HepG2 (cell line): ENCODE data around the gene VKORC1. TPM values are rescaled to one million over a fixed set of nuclear protein-coding genes. Genes with fewer than 3 reads are reported as not detected.

ENCODE experiments used
- ARNT2 ChIP-seq: sonication (generic); formaldehyde crosslinking; IDR thresholded peaks from 2 replicates; pipeline ENCODE4 v1.8.0; 2022; ENCODE audit warnings: mild to moderate bottlenecking, low read depth, missing genetic modification reagents, moderate library complexity
- CENPT ChIP-seq: sonication (generic); formaldehyde crosslinking; IDR thresholded peaks from 2 replicates; pipeline ENCODE4 v1.8.0; 2022; ENCODE audit warnings: low read depth, mild to moderate bottlenecking, moderate library complexity, missing genetic modification reagents
- ELF4 ChIP-seq: sonication (generic); formaldehyde crosslinking; IDR thresholded peaks from 2 replicates; pipeline ENCODE4 v1.5.0; 2020; ENCODE audit warnings: missing genetic modification reagents, mild to moderate bottlenecking, moderate library complexity, borderline replicate concordance
- GATAD2A ChIP-seq: IDR thresholded peaks from 2 replicates; pipeline ENCODE4 v1.6.1; 2016
- HNRNPL ChIP-seq: fragments of 200-400 bp; formaldehyde crosslinking; IDR thresholded peaks from 2 replicates; pipeline ENCODE4 v1.6.1; 2017; ENCODE audit warnings: mild to moderate bottlenecking, low read depth, low read length
- KLF6 ChIP-seq: IDR thresholded peaks from 2 replicates; pipeline ENCODE4 v1.8.0; 2016; ENCODE audit warnings: missing biosample characterization, missing genetic modification reagents
- NAIF1 ChIP-seq: sonication (generic); formaldehyde crosslinking; IDR thresholded peaks from 2 replicates; pipeline ENCODE4 v1.5.0; 2020; ENCODE audit warnings: mild to moderate bottlenecking, missing genetic modification reagents, borderline replicate concordance
- PRPF4 ChIP-seq: fragments of 200-400 bp; formaldehyde crosslinking; IDR thresholded peaks from 2 replicates; pipeline ENCODE4 v1.6.1; 2016; ENCODE audit warnings: low read length, low read depth; ENCODE audit not compliant: poor library complexity, severe bottlenecking
- RFXANK ChIP-seq: IDR thresholded peaks from 2 replicates; pipeline ENCODE4 v1.6.1; 2016
- RNF219 ChIP-seq: sonication (generic); formaldehyde crosslinking; IDR thresholded peaks from 2 replicates; pipeline ENCODE4 v1.5.0; 2020; ENCODE audit warnings: mild to moderate bottlenecking, missing genetic modification reagents
- SETDB1 ChIP-seq: sonication (generic); formaldehyde crosslinking; IDR thresholded peaks from 2 replicates; pipeline ENCODE4 v1.5.1; 2020; ENCODE audit warnings: missing genetic modification reagents, mild to moderate bottlenecking, borderline replicate concordance
- STAT5B ChIP-seq: sonication (generic); formaldehyde crosslinking; IDR thresholded peaks from 2 replicates; pipeline ENCODE4 v1.4.0; 2020; ENCODE audit warnings: missing genetic modification reagents
- THAP8 ChIP-seq: sonication (generic); formaldehyde crosslinking; IDR thresholded peaks from 2 replicates; pipeline ENCODE4 v1.5.1; 2020; ENCODE audit warnings: missing genetic modification reagents, mild to moderate bottlenecking, borderline replicate concordance
- TSC22D2 ChIP-seq: sonication (generic); formaldehyde crosslinking; IDR thresholded peaks from 2 replicates; pipeline ENCODE4 v1.5.1; 2020; ENCODE audit warnings: missing genetic modification reagents, mild to moderate bottlenecking, borderline replicate concordance
- ZMYM4 ChIP-seq: sonication (generic); formaldehyde crosslinking; IDR thresholded peaks from 2 replicates; pipeline ENCODE4 v1.8.1; 2023; ENCODE audit warnings: mild to moderate bottlenecking, missing genetic modification reagents
- ZNF543 ChIP-seq: sonication (generic); formaldehyde crosslinking; IDR thresholded peaks from 2 replicates; pipeline ENCODE4 v1.4.0; 2020; ENCODE audit warnings: mild to moderate bottlenecking, missing genetic modification reagents
- ZNF550 ChIP-seq: sonication (generic); formaldehyde crosslinking; IDR thresholded peaks from 2 replicates; pipeline ENCODE4 v1.4.0; 2020; ENCODE audit warnings: mild to moderate bottlenecking, missing genetic modification reagents, borderline replicate concordance
- ZNF572 ChIP-seq: sonication (generic); formaldehyde crosslinking; IDR thresholded peaks from 2 replicates; pipeline ENCODE4 v1.5.1; 2020; ENCODE audit warnings: mild to moderate bottlenecking, missing genetic modification reagents
- ZNF720 ChIP-seq: sonication (generic); formaldehyde crosslinking; IDR thresholded peaks from 2 replicates; pipeline ENCODE4 v1.4.0; 2020; ENCODE audit warnings: missing genetic modification reagents
- ZNF761 ChIP-seq: sonication (generic); formaldehyde crosslinking; conservative IDR thresholded peaks from 2 replicates; pipeline ENCODE4 v1.4.0; 2020; ENCODE audit warnings: mild to moderate bottlenecking, missing genetic modification reagents
- ZSCAN5A ChIP-seq: sonication (generic); formaldehyde crosslinking; IDR thresholded peaks from 2 replicates; pipeline ENCODE4 v1.8.0; 2022; ENCODE audit warnings: mild to moderate bottlenecking, missing genetic modification reagents, borderline replicate concordance
- ZSCAN9 ChIP-seq: IDR thresholded peaks from 2 replicates; pipeline ENCODE4 v1.6.1; 2016; ENCODE audit warnings: borderline replicate concordance
- polyA plus RNA-seq, 8 experiments: library from polyadenylated mRNA; depleted of rRNA in 3 of 8; stranded (reverse) in 7 of 8; unstranded in 1 of 8; fragments of >200 nt; fragmentation: Illumina TruSeq in 4 of 8; extraction: Trizol in 4 of 8; gene quantifications; 2 replicates each; pipeline versions ENCODE4 v1.2.1 to v1.2.3, GENCODE V29; 2011 to 2016; ENCODE audit warnings: low read depth in 4 of 8, missing spikeins in 1 of 8, mixed read lengths in 1 of 8; ENCODE audit not compliant: insufficient read depth in 1 of 8
- total RNA-seq, 5 experiments: library from RNA; depleted of rRNA; stranded (reverse); fragments of >200 nt; fragmentation: Illumina TruSeq; extraction: Trizol; gene quantifications; 2 replicates each; pipeline ENCODE4 v1.2.3, GENCODE V29; 2016; ENCODE audit warnings: low read depth in 1 of 5
- TF ChIP-seq, protein P1 (sequence below): sonication (generic); formaldehyde crosslinking; IDR thresholded peaks from 2 replicates; pipeline ENCODE4 v1.4.0; 2020; ENCODE audit warnings: mild to moderate bottlenecking, low read depth, missing genetic modification reagents
- TF ChIP-seq, protein P2 (sequence below): IDR thresholded peaks from 2 replicates; pipeline ENCODE4 v1.6.1; 2016; ENCODE audit warnings: missing genetic modification reagents, missing compliant biosample characterization

The VKORC1 gene
- total and polyA plus RNA-seq, 2 of the 13 experiments (the other 11 are each of a cell fraction or from before 2014, with no cell fraction given) = 141 to 615 TPM

- TF ChIP-seq TSC22D2 (CRISPR knock-in tag) = peak; percentile 90; the same call in 1 of the 2 replicates
- TF ChIP-seq, protein P1, sequence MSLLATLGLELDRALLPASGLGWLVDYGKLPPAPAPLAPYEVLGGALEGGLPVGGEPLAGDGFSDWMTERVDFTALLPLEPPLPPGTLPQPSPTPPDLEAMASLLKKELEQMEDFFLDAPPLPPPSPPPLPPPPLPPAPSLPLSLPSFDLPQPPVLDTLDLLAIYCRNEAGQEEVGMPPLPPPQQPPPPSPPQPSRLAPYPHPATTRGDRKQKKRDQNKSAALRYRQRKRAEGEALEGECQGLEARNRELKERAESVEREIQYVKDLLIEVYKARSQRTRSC (CRISPR knock-in tag) = no peak
- peak; percentile 92; the same call in 1 of the 2 replicates for TF ChIP-seq KLF6 (CRISPR knock-in tag)
- TF ChIP-seq SETDB1 (CRISPR knock-in tag) = no peak
- TF ChIP-seq ZNF720 (CRISPR knock-in tag) = no peak
- no peak; the same call in none of the 2 replicates for TF ChIP-seq ARNT2 (CRISPR knock-in tag)
- TF ChIP-seq NAIF1 (CRISPR knock-in tag) = no peak
- TF ChIP-seq THAP8 (CRISPR knock-in tag) = no peak; the same call in none of the 2 replicates
- peak; percentile 50; the same call in 1 of the 2 replicates for TF ChIP-seq ZSCAN5A (CRISPR knock-in tag)
- TF ChIP-seq, protein P2, sequence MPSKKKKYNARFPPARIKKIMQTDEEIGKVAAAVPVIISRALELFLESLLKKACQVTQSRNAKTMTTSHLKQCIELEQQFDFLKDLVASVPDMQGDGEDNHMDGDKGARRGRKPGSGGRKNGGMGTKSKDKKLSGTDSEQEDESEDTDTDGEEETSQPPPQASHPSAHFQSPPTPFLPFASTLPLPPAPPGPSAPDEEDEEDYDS = peak; percentile 76
- TF ChIP-seq PRPF4 = no peak
- TF ChIP-seq ZNF761 (CRISPR knock-in tag) = 0 out of 2 replicates have a peak, but pooled peaks have one; percentile 44
- TF ChIP-seq ZNF550 (CRISPR knock-in tag) = no peak; the same call in 1 of the 2 replicates
- TF ChIP-seq GATAD2A (CRISPR knock-in tag) = no peak
- TF ChIP-seq ZSCAN9 (CRISPR knock-in tag) = 0 out of 2 replicates have a peak, but pooled peaks have one; percentile 73
- no peak for TF ChIP-seq HNRNPL
- 0 out of 2 replicates have a peak, but pooled peaks have one; percentile 43 for TF ChIP-seq CENPT (CRISPR knock-in tag)
- TF ChIP-seq RFXANK = peak; percentile 83; the same call in 1 of the 2 replicates
- TF ChIP-seq RNF219 (CRISPR knock-in tag) = no peak
- TF ChIP-seq ZNF543 = peak; percentile 93; the same call in 1 of the 2 replicates
- no peak for TF ChIP-seq ZNF572 (CRISPR knock-in tag)
- 0 out of 2 replicates have a peak, but pooled peaks have one; percentile 56 for TF ChIP-seq STAT5B (CRISPR knock-in tag)
- TF ChIP-seq ZMYM4 (CRISPR knock-in tag) = peak; percentile 69; the same call in 1 of the 2 replicates
- no peak for TF ChIP-seq ELF4
These were observed 23.0 kb upstream of the VKORC1 start, which contains the start of gene KAT8 (continued) for GRCh38 chr16:31117384-31118222.
